ENCODE measurements around the gene TMCO2.

GRCh38 chr1:40241362-40241761 lies 6.4 kb upstream of the TMCO2 start:
- TF ChIP-seq CTCF (IDR thresholded peaks at IDR 0.05; ENCODE audit: low read depth, low read length, poor library complexity, severe bottlenecking), result no peak
- TF ChIP-seq EZH2phosphoT487 (IDR thresholded peaks at IDR 0.05; ENCODE audit: borderline replicate concordance, low read length), result no peak
